Thoracic aorta (tissue), 2 donors: ENCODE data around the gene TAGAP. TPM values are rescaled to one million over a fixed set of nuclear protein-coding genes. Genes with fewer than 3 reads are reported as not detected.
"Not testable (repeated sequence)": the region's sequence is repeated elsewhere in the genome, so short reads cannot be mapped to it uniquely, and the experiment has no call there.

ENCODE experiments used
- ATAC-seq: fragments of 150-250 bp; one replicate; pipeline ENCODE4 v1.8.0; 2017; ENCODE audit warnings: low read depth; ENCODE audit not compliant: insufficient number of reproducible peaks, low FRiP score
- DNase-seq: peaks from one replicate; pipeline ENCODE4 v3.0.0-alpha.2; 2020; ENCODE audit warnings: low spot score
- H3K27ac ChIP-seq, 2 donors: fragments of 200-600 bp; sonication (generic); 1 replicate in 1 of 2; 2 replicates in 1 of 2; pipeline ENCODE4 v1.5.1; 2016; ENCODE audit warnings: mild to moderate bottlenecking in 2 of 2, moderate library complexity in 2 of 2
- H3K27me3 ChIP-seq: fragments of 200-600 bp; sonication (generic); replicated peaks from 2 replicates; pipeline ENCODE4 v1.6.0; 2016; ENCODE audit warnings: mild to moderate bottlenecking; ENCODE audit not compliant: insufficient read depth
- H3K36me3 ChIP-seq: fragments of 200-600 bp; sonication (generic); one replicate; pipeline ENCODE4 v1.5.1; 2016
- H3K4me1 ChIP-seq, 2 donors: fragments of 200-600 bp; sonication (generic); 1 replicate in 1 of 2; 2 replicates in 1 of 2; pipeline versions ENCODE4 v1.5.1 to v1.6.0; 2016; ENCODE audit warnings: low read depth in 2 of 2, mild to moderate bottlenecking in 1 of 2; ENCODE audit not compliant: control insufficient read depth in 1 of 2
- H3K4me3 ChIP-seq: fragments of 200-600 bp; sonication (generic); 2 replicates; pipeline ENCODE4 v1.5.1; 2016; ENCODE audit warnings: mild to moderate bottlenecking
- H3K9me3 ChIP-seq: fragments of 200-600 bp; sonication (generic); 2 replicates; pipeline ENCODE4 v1.5.1; 2016
- total RNA-seq, 2 donors: library from RNA; depleted of rRNA; stranded (reverse); fragments of >200 nt; gene quantifications; one replicate each; pipeline versions ENCODE4 v1.1.0 to v1.2.3, GENCODE V29; 2016
- TF ChIP-seq, protein P1 (sequence below): fragments of 200-600 bp; sonication (generic); IDR thresholded peaks from one replicate; pipeline ENCODE4 v1.5.1; 2019; ENCODE audit warnings: antibody characterized with exemption

The TAGAP gene
- total RNA-seq, 2 donors from 2014 or later, result 3.2 to 6.2 TPM

DNA sequence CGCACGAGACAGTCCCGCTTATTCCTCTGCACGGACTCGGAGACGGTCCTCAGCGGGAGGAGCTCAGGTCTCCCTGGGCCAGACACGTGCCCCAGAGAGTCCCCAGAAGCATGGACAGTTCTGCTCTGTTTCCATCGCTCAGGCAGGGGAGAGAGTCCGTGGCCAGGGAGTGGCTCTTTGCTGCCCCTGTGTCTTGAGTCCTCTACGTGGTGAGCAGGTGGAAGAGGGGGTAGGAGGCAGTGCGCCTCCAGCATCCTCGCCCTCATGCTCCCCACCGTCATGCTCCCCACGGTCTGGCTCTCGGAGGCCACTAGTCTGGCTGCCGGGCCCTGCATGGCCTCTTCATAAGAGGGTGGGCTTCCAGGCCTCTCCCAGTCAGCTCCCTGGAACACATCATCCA is 8.9 kb downstream of the TAGAP start:
- TF ChIP-seq, protein P1, sequence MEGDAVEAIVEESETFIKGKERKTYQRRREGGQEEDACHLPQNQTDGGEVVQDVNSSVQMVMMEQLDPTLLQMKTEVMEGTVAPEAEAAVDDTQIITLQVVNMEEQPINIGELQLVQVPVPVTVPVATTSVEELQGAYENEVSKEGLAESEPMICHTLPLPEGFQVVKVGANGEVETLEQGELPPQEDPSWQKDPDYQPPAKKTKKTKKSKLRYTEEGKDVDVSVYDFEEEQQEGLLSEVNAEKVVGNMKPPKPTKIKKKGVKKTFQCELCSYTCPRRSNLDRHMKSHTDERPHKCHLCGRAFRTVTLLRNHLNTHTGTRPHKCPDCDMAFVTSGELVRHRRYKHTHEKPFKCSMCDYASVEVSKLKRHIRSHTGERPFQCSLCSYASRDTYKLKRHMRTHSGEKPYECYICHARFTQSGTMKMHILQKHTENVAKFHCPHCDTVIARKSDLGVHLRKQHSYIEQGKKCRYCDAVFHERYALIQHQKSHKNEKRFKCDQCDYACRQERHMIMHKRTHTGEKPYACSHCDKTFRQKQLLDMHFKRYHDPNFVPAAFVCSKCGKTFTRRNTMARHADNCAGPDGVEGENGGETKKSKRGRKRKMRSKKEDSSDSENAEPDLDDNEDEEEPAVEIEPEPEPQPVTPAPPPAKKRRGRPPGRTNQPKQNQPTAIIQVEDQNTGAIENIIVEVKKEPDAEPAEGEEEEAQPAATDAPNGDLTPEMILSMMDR, result no peak
- Histone ChIP-seq H3K36me3 (no peaks in the 10 kb centered on the region), H3K27me3 (no peaks in the 10 kb centered on the region), H3K4me3 (no peak overlapping the region), H3K27ac (no peak overlapping the region), H3K9me3 (no peaks in the 10 kb centered on the region), H3K4me1 (peaks cover 4 to 16% of the 10 kb centered on the region in 2 donors)
- DNase-seq (no peak), ATAC-seq (no peak)

DNA sequence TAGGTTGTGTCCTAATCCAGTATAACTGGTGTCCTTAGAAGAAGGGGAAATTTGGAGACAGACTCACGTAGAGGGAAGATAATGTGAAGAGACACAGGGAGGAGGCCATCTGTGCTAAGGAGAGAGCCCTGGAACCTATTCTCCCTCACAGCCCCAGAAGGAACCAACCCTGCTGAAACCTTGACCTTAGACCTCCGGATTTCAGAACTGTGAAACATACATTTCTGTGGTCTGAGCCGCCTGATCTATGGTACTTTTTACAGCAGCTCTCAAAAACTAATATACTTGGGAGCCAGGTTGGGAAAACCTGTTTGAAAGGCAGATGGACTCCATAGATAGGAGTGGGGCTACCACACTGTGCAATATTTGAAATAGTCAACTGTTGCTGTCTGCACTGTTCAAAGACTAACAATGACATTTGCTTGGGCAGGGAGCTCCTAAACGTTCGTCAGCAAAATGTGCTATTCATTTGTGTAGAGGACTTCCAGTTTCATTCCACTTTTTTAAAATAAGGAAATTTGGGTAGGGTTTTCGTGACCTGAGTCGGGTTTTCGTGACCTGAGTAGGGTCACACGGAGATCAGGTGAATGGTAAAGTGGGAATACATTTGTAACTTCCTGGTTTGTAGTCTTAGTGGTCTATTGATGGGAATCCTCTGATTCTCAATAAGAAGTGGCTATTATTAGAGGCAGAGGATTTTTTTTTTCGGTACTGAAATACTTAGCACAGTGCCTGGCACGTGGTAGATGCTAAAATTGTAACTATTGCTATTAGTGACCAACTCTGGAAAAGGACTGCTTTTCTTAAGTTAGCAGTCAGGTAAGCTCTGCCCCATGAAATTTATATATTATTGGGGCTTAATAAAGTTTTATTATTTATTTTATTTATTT is 11.4 kb downstream of the TAGAP start:
- Histone ChIP-seq H3K9me3 (no peaks in the 10 kb centered on the region), H3K4me1 (peaks cover 0 to 10% of the 10 kb centered on the region in 2 donors), H3K27ac (no peak overlapping the region), H3K4me3 (no peak overlapping the region), H3K36me3 (no peaks in the 10 kb centered on the region), H3K27me3 (no peaks in the 10 kb centered on the region)
- TF ChIP-seq, protein P1, result no peak
- ATAC-seq, result no peak
- DNase-seq, result no peak

DNA sequence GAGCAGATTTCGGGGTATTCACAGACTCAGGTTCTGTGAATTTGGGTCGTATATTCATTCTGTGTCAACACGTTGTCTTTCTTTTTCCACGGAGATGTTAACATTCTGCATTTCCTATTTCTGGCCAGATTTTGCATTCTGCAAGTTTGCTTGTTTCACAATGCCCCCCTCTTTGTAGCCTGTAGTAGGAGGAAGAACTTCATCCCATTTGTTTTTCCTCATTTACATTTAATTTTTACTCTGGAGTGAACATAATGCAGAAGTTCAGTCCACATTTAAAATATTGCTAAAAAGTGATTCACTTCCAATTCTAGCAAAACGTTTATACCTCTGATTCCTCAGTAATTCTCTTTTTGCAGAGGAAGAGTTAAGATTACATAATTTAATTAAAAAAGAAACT is 12.9 kb downstream of the TAGAP start:
- ATAC-seq, result no peak
- no peak overlapping the region for H3K27ac ChIP-seq
- TF ChIP-seq, protein P1, result no peak
- H3K4me1 ChIP-seq, result no peaks in the 10 kb centered on the region
- no peaks in the 10 kb centered on the region for H3K27me3 ChIP-seq
- H3K9me3 ChIP-seq, result no peaks in the 10 kb centered on the region
- no peaks in the 10 kb centered on the region for H3K36me3 ChIP-seq
- DNase-seq, result no peak
- no peak overlapping the region for H3K4me3 ChIP-seq

DNA sequence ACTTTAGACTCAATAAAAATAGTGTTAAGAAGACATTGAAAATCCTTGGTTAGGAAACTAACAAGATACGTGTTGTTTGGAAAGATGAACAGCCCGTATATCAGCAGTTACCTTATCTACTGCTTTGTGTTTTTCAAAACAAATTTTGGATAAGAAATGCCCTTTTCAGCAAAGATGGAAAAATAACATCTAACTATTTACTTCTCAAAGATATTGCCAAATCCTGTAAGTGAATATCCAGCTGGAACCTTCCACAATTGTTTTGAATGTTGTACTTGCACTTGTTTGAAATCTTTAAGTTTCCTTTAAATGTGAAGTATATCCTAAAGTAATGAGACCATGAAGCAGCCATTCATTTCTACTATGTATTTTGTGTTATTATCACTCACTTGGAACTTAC is 14.6 kb downstream of the TAGAP start:
- ATAC-seq, result no peak
- H3K9me3 ChIP-seq, result peaks cover 9% of the 10 kb centered on the region
- no peak overlapping the region for H3K27ac ChIP-seq
- TF ChIP-seq, protein P1, result no peak
- H3K4me1 ChIP-seq, result no peaks in the 10 kb centered on the region
- no peaks in the 10 kb centered on the region for H3K36me3 ChIP-seq
- no peaks in the 10 kb centered on the region for H3K27me3 ChIP-seq
- H3K4me3 ChIP-seq, result no peak overlapping the region
- no peak for DNase-seq

DNA sequence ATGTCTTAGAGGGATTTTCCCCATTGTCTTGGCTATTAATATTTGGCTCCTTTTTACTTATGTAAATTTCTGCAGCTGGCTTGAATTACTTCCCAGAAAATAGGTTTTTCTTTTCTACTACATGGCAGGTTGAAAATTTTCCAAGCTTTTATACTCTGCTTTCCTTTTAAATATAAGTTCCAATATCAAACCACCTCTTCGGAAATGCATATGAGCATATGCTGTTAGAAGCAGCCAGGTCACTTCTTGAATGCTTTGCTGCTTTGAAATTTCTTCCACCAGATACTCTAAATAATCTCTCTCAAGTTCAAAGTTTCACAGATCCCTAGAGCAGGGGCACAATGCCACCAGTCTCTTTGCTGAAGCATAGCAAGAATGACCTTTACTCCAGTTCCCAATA is 19.6 kb downstream of the TAGAP start:
- ATAC-seq, H3K27me3 ChIP-seq, DNase-seq, H3K27ac ChIP-seq, H3K4me3 ChIP-seq, H3K4me1 ChIP-seq, H3K36me3 ChIP-seq: not testable (repeated sequence)
- H3K9me3 ChIP-seq, result peaks cover 16% of the 10 kb centered on the region
